HS-27A (cell line): ENCODE data around the gene ERCC6L.
"Not testable (repeated sequence)": the region's sequence is repeated elsewhere in the genome, so short reads cannot be mapped to it uniquely, and the experiment has no call there.

Source experiments
- DNase-seq: peaks from one replicate; pipeline ENCODE4 v3.0.0-alpha.2; 2012; ENCODE audit warnings: low read depth, missing footprints

ERCC6L gene

GRCh38 chrX:72253686-72254085 is 14.9 kb upstream of the ERCC6L start:
- DNase-seq: no peak

GRCh38 chrX:72247206-72247942 is 8.5 kb upstream of the ERCC6L start:
- no peak for DNase-seq

- DNase-seq: no peak
These were observed 6.7 kb upstream of the ERCC6L start for GRCh38 chrX:72245461-72246089.

- no peak for DNase-seq
These were observed 4.6 kb upstream of the ERCC6L start for GRCh38 chrX:72243472-72243871.

GRCh38 chrX:72240976-72241375 is 2.1 kb upstream of the ERCC6L start:
- no peak for DNase-seq

GRCh38 chrX:72238183-72238582 is 644 bp downstream of the ERCC6L start:
- DNase-seq: no peak

GRCh38 chrX:72236841-72237240 is 2.0 kb downstream of the ERCC6L start:
- no peak for DNase-seq

GRCh38 chrX:72230290-72230689 is 8.5 kb downstream of the ERCC6L start:
- no peak for DNase-seq

- DNase-seq: not testable (repeated sequence)
These were observed 18.5 kb downstream of the ERCC6L start for GRCh38 chrX:72220375-72220774.

- no peak for DNase-seq
These were observed 21.9 kb downstream of the ERCC6L start for GRCh38 chrX:72216973-72217372.

- DNase-seq: no peak
These were observed 30.6 kb downstream of the ERCC6L start for GRCh38 chrX:72208126-72208800.

GRCh38 chrX:72207366-72207765 is 31.5 kb downstream of the ERCC6L start:
- no peak for DNase-seq

GRCh38 chrX:72205706-72206105 is 33.1 kb downstream of the ERCC6L start:
- DNase-seq: no peak

- no peak for DNase-seq
These were observed 35.4 kb downstream of the ERCC6L start for GRCh38 chrX:72203421-72203820.

- DNase-seq: no peak
These were observed 35.9 kb downstream of the ERCC6L start for GRCh38 chrX:72202792-72203401.

GRCh38 chrX:72201836-72202536 is 36.8 kb downstream of the ERCC6L start:
- no peak for DNase-seq

- no peak for DNase-seq
These were observed 55.9 kb downstream of the ERCC6L start for GRCh38 chrX:72182924-72183323.

- DNase-seq: peak; percentile 88
These were observed 57.4 kb downstream of the ERCC6L start, which contains the start of gene PIN4 for GRCh38 chrX:72181178-72182125. Gene PIN4 (plus strand): TSS chrX:72181757. CDS start chrX:72181786, 29 bp downstream.

- DNase-seq: no peak
These were observed 58.3 kb downstream of the ERCC6L start for GRCh38 chrX:72180539-72180938.

- no peak for DNase-seq
These were observed 61.8 kb downstream of the ERCC6L start for GRCh38 chrX:72176981-72177380.

- not testable (repeated sequence) for DNase-seq
These were observed 62.5 kb downstream of the ERCC6L start for GRCh38 chrX:72176289-72176688.
